ENCODE measurements around the gene KIF19.
"Not testable (repeated sequence)": the region's sequence is repeated elsewhere in the genome, so short reads cannot be mapped to it uniquely, and the experiment has no call there.

The KIF19 gene

GRCh38 chr17:74390680-74391653 lies 64.9 kb downstream of the KIF19 start:
- no peak for DNase-seq

GRCh38 chr17:74391771-74392170 lies 65.7 kb downstream of the KIF19 start:
- DNase-seq, result no peak

GRCh38 chr17:74392848-74393247 lies 66.8 kb downstream of the KIF19 start:
- no peak for DNase-seq

GRCh38 chr17:74393346-74393942 lies 67.4 kb downstream of the KIF19 start:
- DNase-seq, result no peak

- no peak for DNase-seq
These were observed 68.4 kb downstream of the KIF19 start for GRCh38 chr17:74394275-74394950.

GRCh38 chr17:74394977-74395376 lies 69.0 kb downstream of the KIF19 start:
- no peak for DNase-seq

GRCh38 chr17:74396567-74396966 lies 70.5 kb downstream of the KIF19 start:
- no peak for DNase-seq

- no peak for DNase-seq
These were observed 76.0 kb downstream of the KIF19 start for GRCh38 chr17:74402048-74402447.

- DNase-seq, result no peak
These were observed 77.6 kb downstream of the KIF19 start for GRCh38 chr17:74403512-74404137.

- DNase-seq, result no peak
These were observed 78.2 kb downstream of the KIF19 start for GRCh38 chr17:74404218-74404617.

- DNase-seq, result no peak
These were observed 78.8 kb downstream of the KIF19 start for GRCh38 chr17:74404789-74405188.

GRCh38 chr17:74405311-74405710 lies 79.3 kb downstream of the KIF19 start:
- not testable (repeated sequence) for DNase-seq
